Neural cell (in vitro differentiated cells): ENCODE data around the gene TMEM175.

Experiments
- EP300 ChIP-seq: fragments of 450-650 bp; conservative IDR thresholded peaks from 2 replicates; pipeline ENCODE4 v1.6.1; 2014; ENCODE audit warnings: antibody characterized with exemption, mild to moderate bottlenecking, moderate library complexity; ENCODE audit not compliant: poor library complexity, severe bottlenecking
- EZH2 ChIP-seq: fragments of 200-600, 300-800 bp; shearing (Covaris generic), sonication (generic); IDR thresholded peaks from 2 replicates; pipeline ENCODE4 v1.6.1; 2014; ENCODE audit warnings: antibody characterized with exemption, low read length, borderline replicate concordance, mild to moderate bottlenecking; ENCODE audit not compliant: insufficient read depth, poor library complexity, severe bottlenecking
- MXI1 ChIP-seq: fragments of 450-650 bp; conservative IDR thresholded peaks from 2 replicates; pipeline ENCODE4 v1.6.1; 2014; ENCODE audit warnings: antibody characterized with exemption, mild to moderate bottlenecking; ENCODE audit not compliant: poor library complexity, severe bottlenecking
- POLR2AphosphoS5 ChIP-seq: IDR thresholded peaks from 2 replicates; pipeline ENCODE4 v1.6.1; 2012
- RAD21 ChIP-seq: fragments of 450-650 bp; conservative IDR thresholded peaks from 2 replicates; pipeline ENCODE4 v1.6.1; 2014; ENCODE audit warnings: antibody characterized with exemption, mild to moderate bottlenecking, moderate library complexity
- REST ChIP-seq: IDR thresholded peaks from 2 replicates; pipeline ENCODE4 v1.6.1; 2012; ENCODE audit warnings: borderline replicate concordance
- SMC3 ChIP-seq: fragments of 450-650 bp; conservative IDR thresholded peaks from 2 replicates; pipeline ENCODE4 v1.6.1; 2014; ENCODE audit warnings: antibody characterized with exemption, mild to moderate bottlenecking, moderate library complexity; ENCODE audit not compliant: poor library complexity
- TAF1 ChIP-seq: IDR thresholded peaks from 2 replicates; pipeline ENCODE4 v1.6.1; 2012; ENCODE audit warnings: low read depth
- TF ChIP-seq, protein P1 (sequence below): fragments of 450-650 bp; IDR thresholded peaks from 2 replicates; pipeline ENCODE4 v1.5.1; 2014; ENCODE audit warnings: antibody characterized with exemption, mild to moderate bottlenecking, moderate library complexity; ENCODE audit not compliant: poor library complexity, severe bottlenecking

DNA sequence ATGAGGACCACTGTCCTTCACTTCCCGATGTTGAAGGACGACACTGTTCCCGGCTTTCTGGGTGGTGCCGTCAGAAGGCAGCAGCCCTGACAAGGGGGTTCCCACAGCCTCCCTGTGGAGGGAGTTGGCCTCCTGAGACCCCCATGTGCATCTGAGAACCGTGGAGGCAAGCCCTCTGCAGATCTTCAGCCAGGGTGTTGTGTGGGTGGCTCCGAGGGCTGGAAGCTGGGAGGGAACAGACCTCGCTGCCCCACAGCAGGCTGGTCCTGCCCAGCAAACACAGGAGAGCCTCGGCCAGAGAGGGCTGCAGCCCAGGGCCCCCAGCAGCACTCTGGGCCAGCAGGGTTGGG, 24.9 kb downstream of the TMEM175 start:
- TF ChIP-seq, protein P1, sequence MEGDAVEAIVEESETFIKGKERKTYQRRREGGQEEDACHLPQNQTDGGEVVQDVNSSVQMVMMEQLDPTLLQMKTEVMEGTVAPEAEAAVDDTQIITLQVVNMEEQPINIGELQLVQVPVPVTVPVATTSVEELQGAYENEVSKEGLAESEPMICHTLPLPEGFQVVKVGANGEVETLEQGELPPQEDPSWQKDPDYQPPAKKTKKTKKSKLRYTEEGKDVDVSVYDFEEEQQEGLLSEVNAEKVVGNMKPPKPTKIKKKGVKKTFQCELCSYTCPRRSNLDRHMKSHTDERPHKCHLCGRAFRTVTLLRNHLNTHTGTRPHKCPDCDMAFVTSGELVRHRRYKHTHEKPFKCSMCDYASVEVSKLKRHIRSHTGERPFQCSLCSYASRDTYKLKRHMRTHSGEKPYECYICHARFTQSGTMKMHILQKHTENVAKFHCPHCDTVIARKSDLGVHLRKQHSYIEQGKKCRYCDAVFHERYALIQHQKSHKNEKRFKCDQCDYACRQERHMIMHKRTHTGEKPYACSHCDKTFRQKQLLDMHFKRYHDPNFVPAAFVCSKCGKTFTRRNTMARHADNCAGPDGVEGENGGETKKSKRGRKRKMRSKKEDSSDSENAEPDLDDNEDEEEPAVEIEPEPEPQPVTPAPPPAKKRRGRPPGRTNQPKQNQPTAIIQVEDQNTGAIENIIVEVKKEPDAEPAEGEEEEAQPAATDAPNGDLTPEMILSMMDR = no peak
- TF ChIP-seq EZH2 (no peak), REST (no peak), EP300 (no peak), RAD21 (no peak), TAF1 (no peak), MXI1 (no peak), POLR2AphosphoS5 (no peak), SMC3 (no peak)
